Measurements from ENCODE around the gene KRTAP10-7.
"Not testable (repeated sequence)": the region's sequence is repeated elsewhere in the genome, so short reads cannot be mapped to it uniquely, and the experiment has no call there.

Gene KRTAP10-7

DNA sequence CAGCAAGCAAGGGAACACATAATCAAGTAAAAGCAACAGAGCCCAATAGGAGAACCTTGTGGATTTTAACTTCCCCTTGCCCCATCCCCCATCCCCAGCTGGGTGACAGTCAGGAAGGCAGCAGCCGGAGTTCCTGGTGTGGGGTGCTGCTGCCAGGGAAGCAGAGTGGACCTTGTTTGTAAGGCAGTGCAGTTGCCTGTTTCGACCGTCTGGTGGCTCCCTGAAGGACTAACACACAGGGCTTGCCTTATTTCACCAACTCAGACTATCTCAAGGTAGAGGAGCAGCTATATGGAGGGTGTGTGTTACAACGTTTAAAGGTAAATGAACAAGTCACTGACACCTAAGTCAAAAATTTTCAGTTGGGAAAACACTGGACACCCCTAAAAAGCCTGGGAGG, 18.1 kb downstream of the KRTAP10-7 start:
- TF ChIP-seq, protein P1, sequence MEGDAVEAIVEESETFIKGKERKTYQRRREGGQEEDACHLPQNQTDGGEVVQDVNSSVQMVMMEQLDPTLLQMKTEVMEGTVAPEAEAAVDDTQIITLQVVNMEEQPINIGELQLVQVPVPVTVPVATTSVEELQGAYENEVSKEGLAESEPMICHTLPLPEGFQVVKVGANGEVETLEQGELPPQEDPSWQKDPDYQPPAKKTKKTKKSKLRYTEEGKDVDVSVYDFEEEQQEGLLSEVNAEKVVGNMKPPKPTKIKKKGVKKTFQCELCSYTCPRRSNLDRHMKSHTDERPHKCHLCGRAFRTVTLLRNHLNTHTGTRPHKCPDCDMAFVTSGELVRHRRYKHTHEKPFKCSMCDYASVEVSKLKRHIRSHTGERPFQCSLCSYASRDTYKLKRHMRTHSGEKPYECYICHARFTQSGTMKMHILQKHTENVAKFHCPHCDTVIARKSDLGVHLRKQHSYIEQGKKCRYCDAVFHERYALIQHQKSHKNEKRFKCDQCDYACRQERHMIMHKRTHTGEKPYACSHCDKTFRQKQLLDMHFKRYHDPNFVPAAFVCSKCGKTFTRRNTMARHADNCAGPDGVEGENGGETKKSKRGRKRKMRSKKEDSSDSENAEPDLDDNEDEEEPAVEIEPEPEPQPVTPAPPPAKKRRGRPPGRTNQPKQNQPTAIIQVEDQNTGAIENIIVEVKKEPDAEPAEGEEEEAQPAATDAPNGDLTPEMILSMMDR (IDR thresholded peaks at IDR 0.05; ENCODE audit: borderline replicate concordance, control extremely low read depth, extremely low read depth, insufficient read depth, missing control alignments): no peak
- in situ Hi-C loops (cut with MboI; ENCODE audit: low sequenced_read_pairs, unreplicated experiment): no loop called here
- DNase-seq (ENCODE audit: low spot score): no peak

DNA sequence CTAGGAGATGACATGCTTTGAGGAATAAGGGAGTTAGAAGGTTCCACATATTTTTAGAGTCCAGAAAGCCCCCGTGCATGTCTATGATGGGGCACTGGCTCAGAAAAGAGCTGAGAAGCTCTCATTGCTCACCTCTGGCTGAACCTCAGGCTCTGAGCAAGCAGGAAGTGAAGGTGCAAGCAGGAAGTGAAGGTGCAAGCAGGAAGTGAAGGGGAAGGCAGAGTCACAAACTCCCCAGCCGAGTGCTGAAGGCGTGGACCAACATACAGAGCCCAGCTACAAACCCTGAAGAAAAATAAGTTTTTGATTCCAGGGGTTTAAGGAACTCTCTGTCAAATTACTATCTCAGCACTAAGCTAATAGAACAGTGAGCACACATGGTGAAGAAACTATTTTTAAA, 18.5 kb downstream of the KRTAP10-7 start:
- in situ Hi-C loops (cut with MboI; ENCODE audit: low sequenced_read_pairs, unreplicated experiment): no loop called here
- DNase-seq (ENCODE audit: low spot score): no peak
- TF ChIP-seq, protein P1 (IDR thresholded peaks at IDR 0.05; ENCODE audit: borderline replicate concordance, control extremely low read depth, extremely low read depth, insufficient read depth, missing control alignments): no peak

DNA sequence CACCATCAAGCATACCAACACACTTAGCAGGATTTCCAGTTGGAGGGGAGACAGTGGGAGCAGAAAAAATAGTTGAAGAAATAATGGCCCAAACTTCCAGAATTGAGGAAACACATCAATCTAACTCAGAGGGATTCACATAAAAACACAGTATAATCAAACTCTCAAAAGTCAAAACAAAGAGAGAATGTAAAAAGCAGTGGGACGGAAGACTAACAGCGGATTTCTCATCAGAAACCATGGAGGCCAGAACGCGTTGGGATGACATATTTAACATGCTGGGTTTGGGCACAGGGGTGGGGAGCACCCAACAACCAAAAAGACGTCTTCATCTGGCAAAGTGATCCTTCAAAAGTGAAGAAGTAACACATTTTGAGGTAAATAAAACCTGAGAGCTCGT, 19.5 kb downstream of the KRTAP10-7 start:
- TF ChIP-seq, protein P1 (IDR thresholded peaks at IDR 0.05; ENCODE audit: borderline replicate concordance, control extremely low read depth, extremely low read depth, insufficient read depth, missing control alignments): no peak
- in situ Hi-C loops (cut with MboI; ENCODE audit: low sequenced_read_pairs, unreplicated experiment): no loop called here
- DNase-seq (ENCODE audit: low spot score): no peak

DNA sequence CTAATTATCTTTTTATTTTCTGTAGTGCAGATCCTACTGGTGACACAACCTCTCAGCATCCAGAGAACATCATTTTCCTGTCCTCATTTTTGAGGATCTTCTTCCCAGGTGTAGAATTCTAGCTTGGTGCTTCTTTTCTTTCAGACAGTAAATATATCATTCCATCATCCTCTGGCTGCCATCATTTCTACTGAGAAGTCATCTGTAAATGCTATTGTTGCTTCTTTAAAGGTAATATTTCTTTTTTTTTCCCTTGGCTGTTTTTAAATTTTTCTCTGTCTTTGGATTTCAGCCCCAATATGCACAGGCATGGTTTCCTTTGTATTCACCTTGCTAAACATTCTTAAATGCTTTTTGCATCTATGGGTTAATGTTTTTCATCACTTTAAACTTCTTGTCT, 23.2 kb downstream of the KRTAP10-7 start:
- TF ChIP-seq, protein P1 (IDR thresholded peaks at IDR 0.05; ENCODE audit: borderline replicate concordance, control extremely low read depth, extremely low read depth, insufficient read depth, missing control alignments): no peak
- in situ Hi-C loops (cut with MboI; ENCODE audit: low sequenced_read_pairs, unreplicated experiment): no loop called here
- DNase-seq (ENCODE audit: low spot score): no peak

DNA sequence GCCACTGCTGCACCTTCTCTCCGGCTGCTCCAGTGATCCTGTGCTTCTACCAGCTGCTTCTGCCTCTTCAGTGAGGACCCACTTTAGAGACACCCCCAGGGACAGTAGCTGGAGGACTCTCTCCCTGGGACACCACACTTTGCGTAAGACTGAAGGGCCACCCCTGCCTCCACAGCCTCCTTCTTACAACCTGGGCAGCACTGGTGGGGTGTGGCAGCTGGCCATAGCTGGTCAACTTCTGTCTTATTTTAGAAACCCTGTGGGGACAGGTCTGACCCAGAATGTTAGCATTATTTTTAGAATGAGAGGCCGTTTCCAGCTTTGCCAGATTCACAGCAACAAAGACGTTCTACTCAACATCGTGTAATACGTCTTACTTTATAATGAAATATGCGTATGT, 25.4 kb downstream of the KRTAP10-7 start:
- TF ChIP-seq, protein P1 (IDR thresholded peaks at IDR 0.05; ENCODE audit: borderline replicate concordance, control extremely low read depth, extremely low read depth, insufficient read depth, missing control alignments): no peak
- DNase-seq (ENCODE audit: low spot score): no peak
- in situ Hi-C loops (cut with MboI; ENCODE audit: low sequenced_read_pairs, unreplicated experiment): no loop called here

DNA sequence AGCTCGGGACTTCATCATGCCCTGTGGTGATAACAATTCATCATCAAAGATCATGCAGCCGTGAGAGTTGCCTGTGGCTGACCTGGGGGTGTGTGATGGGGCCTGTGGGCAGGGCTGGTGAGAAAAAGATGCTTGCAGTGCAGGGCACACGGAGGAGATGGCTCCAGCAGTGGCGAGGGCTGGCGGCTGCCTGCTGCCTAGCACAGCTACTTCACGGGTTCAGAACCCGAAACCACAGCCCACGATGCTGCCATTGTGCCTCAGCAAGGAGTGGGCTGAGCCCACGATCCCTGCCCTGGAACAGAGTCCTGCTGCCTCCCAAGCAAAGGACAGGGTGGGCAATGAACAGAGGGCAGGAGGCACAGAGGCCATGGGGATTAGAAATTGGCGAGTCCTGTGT, 25.9 kb downstream of the KRTAP10-7 start:
- TF ChIP-seq, protein P1 (IDR thresholded peaks at IDR 0.05; ENCODE audit: borderline replicate concordance, control extremely low read depth, extremely low read depth, insufficient read depth, missing control alignments): no peak
- in situ Hi-C loops (cut with MboI; ENCODE audit: low sequenced_read_pairs, unreplicated experiment): no loop called here
- no peak for DNase-seq (ENCODE audit: low spot score)

DNA sequence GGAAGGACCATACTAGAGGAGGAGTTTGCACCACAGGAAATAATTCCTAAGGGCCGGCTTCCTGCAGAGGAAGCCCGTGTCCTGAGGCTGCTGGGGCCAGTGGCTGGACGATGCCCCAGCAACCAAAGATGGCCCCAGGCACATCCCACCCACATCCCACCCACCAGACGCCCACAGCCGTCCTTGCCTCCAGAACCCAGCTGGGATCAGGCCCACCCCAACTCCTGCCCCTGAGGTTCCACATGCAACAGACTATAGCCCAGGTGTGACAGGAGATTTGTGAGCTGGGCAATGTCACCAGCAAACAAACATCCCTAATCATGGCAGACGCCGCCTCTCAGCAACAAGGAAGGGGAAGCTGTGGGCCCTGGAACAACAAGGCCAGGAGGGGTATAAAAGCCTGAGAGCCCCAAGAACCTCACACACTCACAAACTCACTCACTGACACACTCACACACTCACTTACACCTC, 26.3 kb downstream of the KRTAP10-7 start, which contains the start of gene KRTAP10-9:
TSS of gene KRTAP10-9 (plus strand) at position 421 of the 471 bp plus-strand sequence. CDS start 79 bp downstream, outside the sequence.
- TF ChIP-seq, protein P1 (IDR thresholded peaks at IDR 0.05; ENCODE audit: borderline replicate concordance, control extremely low read depth, extremely low read depth, insufficient read depth, missing control alignments): no peak
- DNase-seq (ENCODE audit: low spot score): no peak
- in situ Hi-C loops (cut with MboI; ENCODE audit: low sequenced_read_pairs, unreplicated experiment): no loop called here

DNA sequence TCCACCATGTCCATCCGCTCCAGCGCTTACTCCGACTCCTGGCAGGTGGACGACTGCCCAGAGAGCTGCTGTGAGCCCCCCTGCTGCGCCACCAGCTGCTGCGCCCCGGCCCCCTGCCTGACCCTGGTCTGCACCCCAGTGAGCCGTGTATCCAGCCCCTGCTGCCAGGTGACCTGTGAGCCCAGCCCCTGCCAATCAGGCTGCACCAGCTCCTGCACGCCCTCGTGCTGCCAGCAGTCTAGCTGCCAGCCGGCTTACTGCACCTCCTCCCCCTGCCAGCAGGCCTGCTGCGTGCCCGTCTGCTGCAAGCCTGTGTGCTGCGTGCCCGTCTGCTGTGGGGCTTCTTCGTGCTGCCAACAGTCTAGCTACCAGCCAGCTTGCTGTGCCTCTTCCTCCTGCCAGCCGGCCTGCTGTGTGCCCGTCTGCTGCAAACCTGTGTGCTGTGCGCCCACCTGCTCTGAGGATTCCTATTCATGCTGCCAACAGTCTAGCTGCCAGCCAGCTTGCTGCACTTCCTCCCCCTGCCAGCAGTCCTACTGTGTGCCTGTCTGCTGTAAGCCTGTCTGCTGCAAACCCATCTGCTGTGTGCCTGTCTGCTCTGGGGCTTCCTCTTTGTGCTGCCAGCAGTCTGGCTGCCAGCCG, 26.9 kb downstream of the KRTAP10-7 start:
- in situ Hi-C loops (cut with MboI; ENCODE audit: low sequenced_read_pairs, unreplicated experiment); DNase-seq (ENCODE audit: low spot score): not testable (repeated sequence)

DNA sequence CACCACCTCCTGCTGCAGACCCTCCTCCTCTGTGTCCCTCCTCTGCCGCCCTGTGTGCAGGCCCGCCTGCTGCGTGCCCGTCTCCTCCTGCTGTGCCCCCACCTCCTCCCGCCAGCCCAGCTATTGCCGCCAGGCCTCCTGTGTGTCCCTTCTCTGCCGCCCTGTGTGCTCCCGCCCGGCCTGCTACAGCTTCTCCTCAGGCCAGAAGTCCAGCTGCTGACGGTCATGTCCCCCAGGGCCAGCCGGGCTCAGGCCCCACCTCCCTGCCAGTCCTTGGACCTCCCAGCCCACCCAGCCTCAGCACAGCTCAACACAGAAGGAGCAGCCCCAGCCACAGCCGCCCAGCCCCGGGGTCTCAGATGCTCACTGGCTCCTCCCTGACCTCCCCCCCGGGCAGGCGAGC, 27.4 kb downstream of the KRTAP10-7 start:
- DNase-seq (ENCODE audit: low spot score); in situ Hi-C loops (cut with MboI; ENCODE audit: low sequenced_read_pairs, unreplicated experiment): not testable (repeated sequence)

Measured in GM13976 (cell line).